ENCODE results near the gene RIIAD1.
"Not testable (repeated sequence)": the region's sequence is repeated elsewhere in the genome, so short reads cannot be mapped to it uniquely, and the experiment has no call there.

The RIIAD1 gene

GRCh38 chr1:151711044-151711800 is 10.1 kb upstream of the RIIAD1 start:
- no peak for DNase-seq (ENCODE audit: low read depth)

GRCh38 chr1:151711951-151712350 is 9.4 kb upstream of the RIIAD1 start:
- no peak for DNase-seq (ENCODE audit: low read depth)

- no peak for DNase-seq (ENCODE audit: low read depth)
Observed at GRCh38 chr1:151713044-151713443, 8.3 kb upstream of the RIIAD1 start.

- no peak for DNase-seq (ENCODE audit: low read depth)
Observed at GRCh38 chr1:151713874-151714273, 7.4 kb upstream of the RIIAD1 start.

- no peak for DNase-seq (ENCODE audit: low read depth)
Observed at GRCh38 chr1:151714820-151715725, 6.2 kb upstream of the RIIAD1 start.

GRCh38 chr1:151715726-151716404 is 5.5 kb upstream of the RIIAD1 start:
- no peak for DNase-seq (ENCODE audit: low read depth)

- DNase-seq (ENCODE audit: low read depth): no peak
Observed at GRCh38 chr1:151716405-151716762, 4.9 kb upstream of the RIIAD1 start.

- no peak for DNase-seq (ENCODE audit: low read depth)
Observed at GRCh38 chr1:151716771-151717631, 4.3 kb upstream of the RIIAD1 start, which contains the start of gene CELF3. TSS of gene CELF3 (minus strand) at chr1:151716803. CDS start at chr1:151716020, 783 bp downstream.

GRCh38 chr1:151718011-151718431 is 3.3 kb upstream of the RIIAD1 start:
- no peak for DNase-seq (ENCODE audit: low read depth)

- DNase-seq (ENCODE audit: low read depth): no peak
Observed at GRCh38 chr1:151718666-151719065, 2.7 kb upstream of the RIIAD1 start.

- DNase-seq (ENCODE audit: low read depth): no peak
Observed at GRCh38 chr1:151720125-151720524, 1.2 kb upstream of the RIIAD1 start.

- no peak for DNase-seq (ENCODE audit: low read depth)
Observed at GRCh38 chr1:151720554-151720953, 768 bp upstream of the RIIAD1 start.

- no peak for DNase-seq (ENCODE audit: low read depth)
Observed at GRCh38 chr1:151721788-151722510, 627 bp downstream of the RIIAD1 start.

- DNase-seq (ENCODE audit: low read depth): no peak
Observed at GRCh38 chr1:151723726-151724370, 2.5 kb downstream of the RIIAD1 start.

- no peak for DNase-seq (ENCODE audit: low read depth)
Observed at GRCh38 chr1:151728151-151729054, 7.1 kb downstream of the RIIAD1 start.

GRCh38 chr1:151729157-151729965 is 8.0 kb downstream of the RIIAD1 start:
- no peak for DNase-seq (ENCODE audit: low read depth)

GRCh38 chr1:151729966-151730291 is 8.6 kb downstream of the RIIAD1 start:
- no peak for DNase-seq (ENCODE audit: low read depth)

- no peak for DNase-seq (ENCODE audit: low read depth)
Observed at GRCh38 chr1:151733126-151733525, 11.8 kb downstream of the RIIAD1 start.

GRCh38 chr1:151733995-151734394 is 12.7 kb downstream of the RIIAD1 start:
- DNase-seq (ENCODE audit: low read depth): not testable (repeated sequence)

Measured in stimulated activated CD8-positive, alpha-beta memory T cell treated with anti-CD3 and anti-CD28 coated beads, Interleukin-12 subunit alpha, Interleukin-12 subunit beta, amount 100 ng/mL, for 1 hour (primary cell).